NCI-H146 treated with DMSO at 0.1 percent for 48 hours (cell line): ENCODE measurements around the gene IFIT1.
"Not testable (repeated sequence)": the region's sequence is repeated elsewhere in the genome, so short reads cannot be mapped to it uniquely, and the experiment has no call there.

Experiments
- DNase-seq: peaks from one replicate; lab custom pipeline; 2025; ENCODE audit not compliant: unreplicated experiment; lab: John Stamatoyannopoulos, UW

IFIT1 gene

GRCh38 chr10:89391907-89392756 is at the start of gene IFIT1:
Gene IFIT1, plus strand, starts transcription at chr10:89392623. Its CDS starts 90 bp downstream, at chr10:89392713.
- DNase-seq, result peak; percentile 18

- DNase-seq, result no peak
These were observed 49.2 kb upstream of the IFIT1 start for GRCh38 chr10:89343089-89343767.

DNA sequence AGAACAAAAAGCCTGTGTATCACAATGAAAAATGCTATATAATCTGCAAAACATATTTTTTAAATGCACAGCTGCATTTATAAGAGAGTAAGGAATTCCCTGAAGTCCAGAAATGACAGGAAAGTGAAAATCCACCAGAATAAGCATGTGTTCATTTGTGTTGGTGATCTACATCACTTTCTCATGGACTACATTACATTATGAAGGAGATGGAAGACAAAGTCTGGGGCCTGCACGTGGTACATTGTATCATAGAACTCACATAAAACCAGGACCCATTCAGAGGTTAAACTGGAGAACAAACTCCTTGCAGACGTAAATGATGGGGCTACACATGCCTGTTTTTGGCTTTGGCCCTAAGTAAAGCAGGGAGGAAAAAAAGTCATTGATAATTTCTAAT is 48.3 kb upstream of the IFIT1 start:
- DNase-seq, result no peak

- no peak for DNase-seq
These were observed 46.9 kb upstream of the IFIT1 start for GRCh38 chr10:89345367-89346000.

- DNase-seq, result no peak
These were observed 45.8 kb upstream of the IFIT1 start for GRCh38 chr10:89346405-89347254.

- DNase-seq, result no peak
These were observed 44.5 kb upstream of the IFIT1 start for GRCh38 chr10:89347701-89348457.

- no peak for DNase-seq
These were observed 43.9 kb upstream of the IFIT1 start for GRCh38 chr10:89348481-89348880.

- DNase-seq, result no peak
These were observed 43.4 kb upstream of the IFIT1 start for GRCh38 chr10:89348975-89349374.

- not testable (repeated sequence) for DNase-seq
These were observed 41.6 kb upstream of the IFIT1 start for GRCh38 chr10:89350631-89351315.

GRCh38 chr10:89351412-89351779 is 41.0 kb upstream of the IFIT1 start:
- DNase-seq, result no peak

DNA sequence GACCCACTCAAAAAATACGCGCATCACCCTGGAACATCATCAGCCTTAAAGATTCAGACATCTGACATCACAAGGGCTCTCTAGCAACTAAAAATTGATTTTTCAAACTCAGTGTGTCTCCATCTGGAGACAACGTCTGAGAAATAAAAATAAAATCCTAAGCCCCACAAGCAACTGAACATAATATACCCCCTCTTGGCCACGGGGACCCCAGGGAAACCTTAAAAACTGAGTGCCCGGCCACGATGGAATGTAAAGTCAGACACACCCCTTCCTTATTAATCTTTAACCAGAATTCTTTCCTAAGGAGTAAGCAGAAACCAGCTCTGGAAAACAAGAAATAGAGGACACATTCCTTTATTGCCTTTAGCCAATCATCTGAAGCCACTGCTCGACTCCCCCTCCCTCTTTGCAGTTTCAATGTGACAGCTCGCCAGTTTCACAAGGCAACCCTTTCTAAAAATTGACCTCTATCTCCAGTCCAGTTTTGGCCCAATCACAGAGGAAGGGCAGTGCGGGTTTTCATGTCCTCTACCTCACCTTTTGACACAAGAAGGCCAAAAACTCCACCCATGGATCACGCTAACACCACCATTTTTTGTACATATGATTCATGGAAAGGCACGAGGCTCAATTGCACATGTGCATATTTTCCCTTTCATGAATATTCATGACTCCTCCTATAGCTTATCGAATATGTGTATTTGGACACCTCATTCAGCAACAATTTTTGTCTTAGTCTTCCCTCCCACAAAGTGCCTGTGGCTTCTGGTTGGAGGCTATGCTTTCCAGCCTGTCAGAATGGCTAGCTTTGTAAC is 40.4 kb upstream of the IFIT1 start:
- no peak for DNase-seq

DNA sequence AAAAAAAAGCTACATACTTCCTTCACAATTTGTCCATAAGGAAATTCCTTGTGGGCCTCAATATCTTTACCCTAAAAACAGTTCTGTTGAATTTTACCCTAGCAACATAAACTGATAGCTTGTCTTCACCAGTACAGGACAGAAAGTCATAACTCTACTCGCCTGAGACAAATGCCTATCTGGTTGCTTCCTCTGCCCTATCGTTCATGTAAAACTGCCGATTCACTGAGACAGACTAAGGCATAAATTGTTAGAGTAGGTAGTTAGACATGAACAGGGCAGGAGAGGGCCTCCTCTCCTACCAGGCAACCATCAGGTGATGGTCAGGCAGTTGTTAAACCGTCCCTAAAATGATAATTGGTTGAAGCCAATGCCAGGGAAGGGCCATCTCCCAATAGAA is 39.6 kb upstream of the IFIT1 start:
- DNase-seq, result no peak

DNA sequence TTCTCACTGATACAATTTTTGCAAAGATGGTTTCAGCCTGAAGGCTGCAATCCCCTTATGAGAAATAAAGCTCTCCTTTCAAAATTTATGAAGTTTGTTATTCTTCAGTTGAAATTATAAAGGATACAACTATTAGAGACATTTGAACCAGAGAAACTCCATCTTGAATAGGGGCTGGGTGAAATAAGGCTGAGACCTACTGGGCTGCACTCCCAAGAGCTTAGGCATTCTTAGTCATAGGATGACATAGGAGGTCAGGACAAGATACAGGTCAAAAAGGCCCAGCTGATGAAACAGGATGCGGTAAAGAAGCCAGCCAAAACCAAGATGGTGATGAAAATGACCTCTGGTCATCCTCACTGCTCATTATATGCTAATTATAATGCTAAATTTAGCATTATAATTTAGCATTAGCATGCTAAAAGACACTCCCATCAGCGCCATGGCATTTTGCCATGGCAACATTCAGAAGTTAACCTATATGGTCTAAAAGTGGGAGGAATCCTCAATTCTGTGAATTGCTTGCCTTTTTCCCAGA is 37.0 kb upstream of the IFIT1 start:
- no peak for DNase-seq

DNA sequence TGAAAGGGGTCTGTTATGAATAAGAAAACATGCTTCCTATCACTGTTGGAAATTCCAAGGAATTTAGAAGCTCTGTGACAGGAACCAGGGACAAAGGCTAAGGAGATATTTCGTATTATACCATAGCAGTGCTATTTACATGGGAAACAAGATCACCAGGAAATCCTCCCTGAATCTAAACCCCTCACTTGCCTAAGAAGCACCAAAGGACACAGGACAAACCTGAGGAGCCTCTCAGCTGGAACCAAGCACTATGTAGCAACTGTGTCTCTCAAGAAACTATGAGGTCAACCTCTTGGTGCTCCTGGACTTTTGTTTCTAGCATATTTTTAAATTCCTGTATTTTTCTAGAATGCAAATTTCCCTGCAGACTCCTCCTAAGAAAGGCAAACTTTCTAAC is 35.3 kb upstream of the IFIT1 start:
- no peak for DNase-seq

- DNase-seq, result no peak
These were observed 34.4 kb upstream of the IFIT1 start for GRCh38 chr10:89357975-89358374.

DNA sequence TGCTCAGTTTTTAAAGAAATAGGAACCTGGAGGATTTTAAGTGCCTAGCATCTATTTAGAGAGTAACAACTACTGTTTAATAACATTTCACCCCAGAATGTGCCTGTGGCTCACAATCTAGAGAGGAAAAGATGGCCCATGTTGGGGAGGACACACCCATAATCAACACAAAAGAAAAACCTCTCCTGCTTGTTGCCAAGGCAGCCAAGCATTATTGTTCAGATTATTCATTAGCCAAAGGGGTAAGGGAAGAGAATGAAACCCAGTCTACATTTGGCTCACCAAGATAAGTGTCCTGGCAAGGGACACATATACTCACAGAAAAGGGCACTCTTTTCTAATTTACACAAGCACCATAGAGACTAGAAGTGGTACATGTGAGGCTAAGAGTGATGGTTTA is 32.3 kb upstream of the IFIT1 start:
- DNase-seq, result peak; percentile 1

- DNase-seq, result no peak
These were observed 29.5 kb upstream of the IFIT1 start for GRCh38 chr10:89362929-89363328.

GRCh38 chr10:89363729-89364442 is 28.5 kb upstream of the IFIT1 start:
- no peak for DNase-seq
